ENCODE results near the gene FAM151B.

DNA sequence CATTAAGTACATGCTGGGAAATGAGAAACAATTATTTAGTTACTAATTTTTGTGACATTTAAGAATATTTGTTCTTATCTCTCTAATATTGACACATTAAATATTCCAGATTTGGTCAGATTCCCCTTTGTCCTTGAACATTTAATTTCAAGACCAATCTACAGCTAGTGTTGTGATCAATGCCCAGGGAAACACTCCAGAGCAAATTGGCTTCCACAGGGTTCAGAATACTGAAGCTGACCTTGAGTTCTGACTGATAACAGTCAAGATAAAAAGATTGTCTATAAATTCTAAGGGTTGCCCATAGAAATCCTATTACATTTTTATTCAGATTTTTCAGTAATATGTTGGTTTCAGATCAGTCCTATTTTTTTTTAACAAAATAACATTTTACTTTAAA is 48.7 kb upstream of the FAM151B start:
- TF ChIP-seq, protein P1, sequence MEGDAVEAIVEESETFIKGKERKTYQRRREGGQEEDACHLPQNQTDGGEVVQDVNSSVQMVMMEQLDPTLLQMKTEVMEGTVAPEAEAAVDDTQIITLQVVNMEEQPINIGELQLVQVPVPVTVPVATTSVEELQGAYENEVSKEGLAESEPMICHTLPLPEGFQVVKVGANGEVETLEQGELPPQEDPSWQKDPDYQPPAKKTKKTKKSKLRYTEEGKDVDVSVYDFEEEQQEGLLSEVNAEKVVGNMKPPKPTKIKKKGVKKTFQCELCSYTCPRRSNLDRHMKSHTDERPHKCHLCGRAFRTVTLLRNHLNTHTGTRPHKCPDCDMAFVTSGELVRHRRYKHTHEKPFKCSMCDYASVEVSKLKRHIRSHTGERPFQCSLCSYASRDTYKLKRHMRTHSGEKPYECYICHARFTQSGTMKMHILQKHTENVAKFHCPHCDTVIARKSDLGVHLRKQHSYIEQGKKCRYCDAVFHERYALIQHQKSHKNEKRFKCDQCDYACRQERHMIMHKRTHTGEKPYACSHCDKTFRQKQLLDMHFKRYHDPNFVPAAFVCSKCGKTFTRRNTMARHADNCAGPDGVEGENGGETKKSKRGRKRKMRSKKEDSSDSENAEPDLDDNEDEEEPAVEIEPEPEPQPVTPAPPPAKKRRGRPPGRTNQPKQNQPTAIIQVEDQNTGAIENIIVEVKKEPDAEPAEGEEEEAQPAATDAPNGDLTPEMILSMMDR (IDR thresholded peaks at IDR 0.05) = no peak
- TF ChIP-seq EZH2 (IDR thresholded peaks at IDR 0.05) (no peak), EZH2phosphoT487 (IDR thresholded peaks at IDR 0.05) (no peak)

All from neural progenitor cell (in vitro differentiated cells).